ENCODE data around the gene TTBK1.

GRCh38 chr6:43241446-43241845 lies 1.8 kb upstream of the TTBK1 start:
- no peak for TF ChIP-seq CTCF (IDR thresholded peaks at IDR 0.05)
- no peak for TF ChIP-seq EP300 (IDR thresholded peaks at IDR 0.05)
- TF ChIP-seq POLR2AphosphoS5 (IDR thresholded peaks at IDR 0.05): no peak
- TF ChIP-seq POLR2A (IDR thresholded peaks at IDR 0.05): no peak

All from upper lobe of left lung (tissue), 4 donors.